Retinal pigment epithelial cell (primary cell): ENCODE measurements around the gene TIGD2.

Experiments used
- DNase-seq: peaks from one replicate; pipeline ENCODE4 v3.0.0-alpha.2; 2010; ENCODE audit warnings: low read depth
- H3K4me3 ChIP-seq: 2 replicates; pipeline ENCODE4 v1.5.1; 2011; ENCODE audit warnings: mild to moderate bottlenecking, low read length, control low read depth, moderate library complexity
- TF ChIP-seq, protein P1 (sequence below): conservative IDR thresholded peaks from 2 replicates; pipeline ENCODE4 v1.5.1; 2011; ENCODE audit warnings: low read depth, low read length, control low read depth, inconsistent platforms

The TIGD2 gene

GRCh38 chr4:89108091-89108490 is 3.2 kb upstream of the TIGD2 start:
- TF ChIP-seq, protein P1, sequence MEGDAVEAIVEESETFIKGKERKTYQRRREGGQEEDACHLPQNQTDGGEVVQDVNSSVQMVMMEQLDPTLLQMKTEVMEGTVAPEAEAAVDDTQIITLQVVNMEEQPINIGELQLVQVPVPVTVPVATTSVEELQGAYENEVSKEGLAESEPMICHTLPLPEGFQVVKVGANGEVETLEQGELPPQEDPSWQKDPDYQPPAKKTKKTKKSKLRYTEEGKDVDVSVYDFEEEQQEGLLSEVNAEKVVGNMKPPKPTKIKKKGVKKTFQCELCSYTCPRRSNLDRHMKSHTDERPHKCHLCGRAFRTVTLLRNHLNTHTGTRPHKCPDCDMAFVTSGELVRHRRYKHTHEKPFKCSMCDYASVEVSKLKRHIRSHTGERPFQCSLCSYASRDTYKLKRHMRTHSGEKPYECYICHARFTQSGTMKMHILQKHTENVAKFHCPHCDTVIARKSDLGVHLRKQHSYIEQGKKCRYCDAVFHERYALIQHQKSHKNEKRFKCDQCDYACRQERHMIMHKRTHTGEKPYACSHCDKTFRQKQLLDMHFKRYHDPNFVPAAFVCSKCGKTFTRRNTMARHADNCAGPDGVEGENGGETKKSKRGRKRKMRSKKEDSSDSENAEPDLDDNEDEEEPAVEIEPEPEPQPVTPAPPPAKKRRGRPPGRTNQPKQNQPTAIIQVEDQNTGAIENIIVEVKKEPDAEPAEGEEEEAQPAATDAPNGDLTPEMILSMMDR: no peak
- no peak for DNase-seq
- H3K4me3 ChIP-seq: no peak overlapping the region

- DNase-seq: no peak
- peak overlapping the region; percentile 67 for H3K4me3 ChIP-seq
- TF ChIP-seq, protein P1: no peak
Observed at GRCh38 chr4:89109841-89110540, 1.3 kb upstream of the TIGD2 start.

- no peak for DNase-seq
- peak overlapping the region; percentile 67 for H3K4me3 ChIP-seq
- TF ChIP-seq, protein P1: no peak
Observed at GRCh38 chr4:89110541-89110985, 770 bp upstream of the TIGD2 start.

DNA sequence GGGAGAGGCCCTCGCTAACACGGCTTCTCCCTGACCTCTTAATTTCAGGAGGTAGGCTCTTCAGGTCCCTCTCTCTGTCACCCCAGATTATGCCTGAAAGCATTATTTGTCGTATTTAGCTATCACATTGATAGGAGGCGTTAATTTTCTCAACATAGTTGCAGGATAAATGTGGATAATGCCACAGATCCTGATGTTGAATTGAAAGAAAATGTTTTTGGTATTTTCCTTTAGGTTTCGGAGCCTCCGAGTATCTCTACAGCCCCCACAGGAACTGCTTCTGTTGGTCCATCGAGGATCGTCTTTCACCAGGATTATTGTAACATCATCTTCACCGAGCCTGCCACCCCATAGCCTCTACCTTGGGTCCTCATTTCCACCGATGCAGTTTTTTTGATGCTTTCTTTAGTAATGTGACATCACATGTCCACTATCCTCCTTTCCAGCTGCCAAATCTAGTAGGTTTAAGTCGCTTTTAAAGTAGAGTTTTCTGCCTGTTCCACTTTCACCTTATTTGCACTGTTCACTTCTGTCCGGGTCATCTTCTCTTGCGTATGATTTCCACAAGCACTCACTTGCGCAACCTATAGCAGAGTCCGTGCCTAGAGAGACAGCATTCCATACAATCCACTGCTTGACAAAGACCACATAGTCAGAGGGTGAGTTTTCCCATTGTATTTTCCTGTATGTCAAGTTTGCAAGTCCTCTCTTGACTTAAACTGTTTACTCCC is 665 bp downstream of the TIGD2 start:
- H3K4me3 ChIP-seq: peak overlapping the region; percentile 91
- DNase-seq: peak; percentile 72
- TF ChIP-seq, protein P1: no peak

DNA sequence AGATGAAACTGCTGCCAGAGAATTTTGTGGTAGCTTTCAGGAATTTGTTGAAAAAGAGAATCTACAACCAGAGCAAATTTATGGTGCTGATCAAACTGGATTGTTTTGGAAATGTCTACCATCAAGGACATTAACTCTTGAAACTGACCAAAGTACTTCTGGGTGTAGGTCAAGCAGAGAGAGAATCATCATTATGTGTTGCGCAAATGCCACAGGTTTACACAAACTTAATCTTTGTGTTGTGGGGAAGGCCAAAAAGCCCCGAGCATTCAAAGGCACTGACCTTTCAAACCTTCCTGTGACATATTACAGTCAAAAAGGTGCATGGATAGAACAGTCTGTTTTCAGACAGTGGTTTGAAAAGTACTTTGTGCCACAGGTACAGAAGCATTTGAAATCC is 2.1 kb downstream of the TIGD2 start:
- no peak overlapping the region for H3K4me3 ChIP-seq
- no peak for DNase-seq
- TF ChIP-seq, protein P1: no peak

- DNase-seq: no peak
- TF ChIP-seq, protein P1: no peak
- no peak overlapping the region for H3K4me3 ChIP-seq
Observed at GRCh38 chr4:89114100-89114499, 2.8 kb downstream of the TIGD2 start.

DNA sequence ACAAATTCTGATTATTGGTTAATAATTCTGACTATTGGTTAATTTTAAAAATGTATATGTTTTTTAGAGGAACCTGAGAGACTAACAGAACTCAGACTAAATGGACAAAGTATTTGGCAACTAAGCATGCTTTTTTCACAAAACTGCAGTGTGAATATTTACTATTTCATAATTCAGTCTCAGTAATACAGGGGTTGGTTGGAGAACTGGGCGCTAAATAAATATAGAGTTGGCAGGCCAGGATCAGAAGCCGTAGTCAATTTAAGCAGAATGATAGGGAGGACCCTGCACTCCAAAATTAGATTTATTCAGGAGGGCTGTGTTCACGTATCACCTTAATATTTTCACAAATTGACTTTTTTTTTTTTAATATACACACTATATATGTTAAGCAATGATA is 5.8 kb downstream of the TIGD2 start:
- no peak for DNase-seq
- TF ChIP-seq, protein P1: no peak

More for the DNA sequence above, 5.8 kb downstream of the TIGD2 start:
- no peak overlapping the region for H3K4me3 ChIP-seq
